B cell (primary cell): ENCODE measurements around the gene GPR150. TPM values are rescaled to one million over a fixed set of nuclear protein-coding genes. Genes with fewer than 3 reads are reported as not detected.

Experiments
- ATAC-seq: fragments of 200-7000 bp; cut with Tn5 transposase; one replicate; pipeline ENCODE4 v1.10.0; 2021; ENCODE audit warnings: low read depth, mild to moderate bottlenecking, moderate number of reproducible peaks, moderate library complexity
- CTCF ChIA-PET: fragments of 350-600 bp; sonication (Branson Sonifier 250); formaldehyde crosslinking; loops from one replicate; lab custom pipeline; 2021; ENCODE audit warnings: antibody characterized with exemption, inconsistent platforms; lab: Charles Lee
- POLR2A ChIA-PET: fragments of 350-600 bp; sonication (Branson Sonifier 250); formaldehyde crosslinking; loops from one replicate; lab custom pipeline; 2021; ENCODE audit warnings: antibody characterized with exemption; lab: Charles Lee
- DNase-seq: peaks from one replicate; pipeline ENCODE4 v3.0.0; 2013
- H2AFZ ChIP-seq: 2 replicates; pipeline ENCODE4 v1.6.1; 2012; ENCODE audit warnings: mild to moderate bottlenecking, low read depth, low read length; ENCODE audit not compliant: insufficient read depth, poor library complexity, severe bottlenecking
- H3K27ac ChIP-seq, 2 donors: 1 replicate in 1 of 2; 2 replicates in 1 of 2; pipeline ENCODE4 v1.5.1; 2012 to 2013; ENCODE audit warnings: low read length in 2 of 2, mild to moderate bottlenecking in 2 of 2, moderate library complexity in 1 of 2
- H3K27me3 ChIP-seq, 4 experiments: fragments of 200-600 bp in 1 of 4; sonication (generic) in 1 of 4; replicated peaks in 1 of 4; 1 replicate in 2 of 4; 2 replicates in 2 of 4; pipeline versions ENCODE4 v1.6.1 to v1.7.0; 2013 to 2016; ENCODE audit warnings: low read length in 3 of 4, mild to moderate bottlenecking in 2 of 4, mixed read lengths in 1 of 4, moderate library complexity in 1 of 4; ENCODE audit not compliant: insufficient read depth in 4 of 4, control insufficient read depth in 3 of 4; ENCODE audit errors: control extremely low read depth in 1 of 4
- H3K36me3 ChIP-seq, 2 experiments: replicated peaks in 1 of 2; 1 replicate in 1 of 2; 2 replicates in 1 of 2; pipeline versions ENCODE4 v1.6.1 to v1.7.1; 2013; ENCODE audit warnings: low read length in 1 of 2; ENCODE audit not compliant: insufficient read depth in 2 of 2, control insufficient read depth in 1 of 2; ENCODE audit errors: control extremely low read depth in 1 of 2, extremely low read depth in 1 of 2
- H3K4me1 ChIP-seq, 2 donors: fragments of 200-600 bp in 1 of 2; sonication (generic) in 1 of 2; 1 replicate in 1 of 2; 2 replicates in 1 of 2; pipeline versions ENCODE4 v1.5.1 to v1.6.1; 2013 to 2017; ENCODE audit warnings: low read length in 2 of 2; ENCODE audit not compliant: control insufficient read depth in 2 of 2, insufficient read depth in 2 of 2
- H3K4me2 ChIP-seq: replicated peaks from 2 replicates; pipeline ENCODE3; 2012; ENCODE audit warnings: mild to moderate bottlenecking, low read depth, low read length; ENCODE audit not compliant: poor library complexity, severe bottlenecking
- H3K4me3 ChIP-seq, 5 experiments: fragments of 200-600 bp in 1 of 5; sonication (generic) in 1 of 5; 1 replicate in 3 of 5; 2 replicates in 2 of 5; pipeline versions ENCODE4 v1.5.1 to v1.7.0; 2011 to 2016; ENCODE audit warnings: low read length in 4 of 5, mild to moderate bottlenecking in 4 of 5, low read depth in 2 of 5, control low read depth in 1 of 5, moderate library complexity in 1 of 5; ENCODE audit not compliant: insufficient read depth in 1 of 5; ENCODE audit errors: control extremely low read depth in 1 of 5, extremely low read depth in 1 of 5
- H3K79me2 ChIP-seq: fragments of 200-600 bp; sonication (generic); one replicate; pipeline ENCODE4 v1.6.0; 2016; ENCODE audit warnings: low read length; ENCODE audit not compliant: control insufficient read depth, insufficient read depth
- H3K9ac ChIP-seq: fragments of 200-600 bp; sonication (generic); 2 replicates; pipeline ENCODE4 v1.6.1; 2017; ENCODE audit warnings: mild to moderate bottlenecking, low read length, moderate library complexity
- H3K9me3 ChIP-seq, 3 donors: one replicate each; pipeline versions ENCODE4 v1.6.1 to v1.7.1; 2013; ENCODE audit warnings: low read length in 2 of 3; ENCODE audit not compliant: control insufficient read depth in 2 of 3, insufficient read depth in 1 of 3; ENCODE audit errors: control extremely low read depth in 1 of 3
- H4K20me1 ChIP-seq: 2 replicates; pipeline ENCODE4 v1.6.0; 2012; ENCODE audit warnings: mild to moderate bottlenecking, low read length; ENCODE audit not compliant: insufficient read depth, control insufficient read depth, poor library complexity, severe bottlenecking
- H3K27ac Mint-ChIP-seq: one replicate; pipeline ENCODE4 v1.8.0; 2021; ENCODE audit warnings: mixed read lengths
- H3K27me3 Mint-ChIP-seq: one replicate; pipeline ENCODE4 v1.8.0; 2021; ENCODE audit warnings: mixed read lengths
- H3K4me1 Mint-ChIP-seq: one replicate; pipeline ENCODE4 v1.8.0; 2021; ENCODE audit warnings: mixed read lengths
- H3K4me3 Mint-ChIP-seq: one replicate; pipeline ENCODE4 v1.8.0; 2021; ENCODE audit warnings: mixed read lengths
- H3K9me3 Mint-ChIP-seq: one replicate; pipeline ENCODE4 v1.8.0; 2022; ENCODE audit warnings: mixed read lengths; ENCODE audit not compliant: insufficient read depth
- CTCF ChIP-seq: fragments of 200-600 bp; IDR thresholded peaks from one replicate; pipeline ENCODE4 v1.8.0; 2022; ENCODE audit warnings: antibody characterized with exemption, mild to moderate bottlenecking
- EZH2 ChIP-seq: IDR thresholded peaks from 2 replicates; pipeline ENCODE4 v1.6.1; 2012; ENCODE audit warnings: borderline replicate concordance, low read depth, mild to moderate bottlenecking, moderate library complexity, low read length; ENCODE audit not compliant: insufficient read depth, poor library complexity, severe bottlenecking
- WGBS: methylation state at CpG from one replicate; pipeline ENCODE4 v1.1.5; 2013; ENCODE audit warnings: missing lambda C conversion rate; ENCODE audit not compliant: insufficient coverage; 5-methylcytosine and 5-hydroxymethylcytosine counted together
- intact Hi-C: fragments of 100-400 bp; cut with micrococcal nuclease; formaldehyde crosslinking; loops from one replicate; pipeline ENCODE4 v1.10.0; 2022
- polyA plus RNA-seq: library from polyadenylated mRNA; depleted of rRNA; stranded (reverse); fragments of >200 nt; gene quantifications from 2 replicates; pipeline ENCODE4 v1.2.3, GENCODE V29; 2012
- total RNA-seq, 2 donors: library from RNA; stranded (reverse); fragments of 120-200 nt in 1 of 2; gene quantifications; 1 replicate in 1 of 2; 2 replicates in 1 of 2; pipeline versions ENCODE4 v1.2.3 to v1.2.4, GENCODE V29; 2013 to 2022

GPR150 gene
- total and polyA plus RNA-seq, 2 donors (not counting 1 experiment from before 2014, with no cell fraction given): 0.27 to 0.86 TPM

- Mint-ChIP-seq H3K27ac (peak overlapping the region; percentile 81), H3K4me3 (peak overlapping the region; percentile 90), H3K9me3 (no peaks in the 10 kb centered on the region), H3K4me1 (peaks cover 26% of the 10 kb centered on the region), H3K27me3 (no peaks in the 10 kb centered on the region)
- intact Hi-C loops: loop anchor here (1.0 kb wide), 3 partner anchors 25 to 340 kb away; partner anchors contain the start of genes ARSK, ELL2 and RFESD
- Histone ChIP-seq H3K4me3 (peak overlapping the region; percentile 16 to 82 (median 70)), H3K79me2 (no peaks in the 10 kb centered on the region), H3K9me3 (no peaks in the 10 kb centered on the region), H4K20me1 (no peaks in the 10 kb centered on the region), H3K4me2 (peak overlapping the region; percentile 100), H3K27me3 (peaks cover 0 to 7% (median 0%) of the 10 kb centered on the region in 4 experiments), H3K36me3 (no peaks in the 10 kb centered on the region), H2AFZ (peak overlapping the region; percentile 92), H3K9ac (peak overlapping the region; percentile 78), H3K27ac (no peak overlapping the region), H3K4me1 (peaks cover 23 to 26% of the 10 kb centered on the region in 2 donors)
- DNase-seq: peak; percentile 66
- ChIA-PET CTCF (interaction anchor here (0.7 to 2.1 kb wide), 2 partner anchors 23 to 24 kb away, joined by 3 to 13 read pairs; no protein-coding TSS in a partner anchor), POLR2A (interaction anchor here (1.7 kb wide), 1 partner anchor 26 kb away, joined by 6 read pairs; the partner anchor contains the start of gene RFESD)
- TF ChIP-seq CTCF (no peak), EZH2 (no peak)
- WGBS: 3% methylated on average over 90 of the region's 92 CpGs
- peak; percentile 37 for ATAC-seq
These were observed 1.3 kb downstream of the GPR150 start for GRCh38 chr5:95620870-95621838.
